NCI-H2081 treated with DMSO at 0.1 percent for 48 hours (cell line): Measurements from ENCODE around the gene HINFP.
"Not testable (repeated sequence)": the region's sequence is repeated elsewhere in the genome, so short reads cannot be mapped to it uniquely, and the experiment has no call there.

Experiments used
- DNase-seq: peaks from one replicate; lab custom pipeline; 2025; lab: John Stamatoyannopoulos, UW

The HINFP gene

DNA sequence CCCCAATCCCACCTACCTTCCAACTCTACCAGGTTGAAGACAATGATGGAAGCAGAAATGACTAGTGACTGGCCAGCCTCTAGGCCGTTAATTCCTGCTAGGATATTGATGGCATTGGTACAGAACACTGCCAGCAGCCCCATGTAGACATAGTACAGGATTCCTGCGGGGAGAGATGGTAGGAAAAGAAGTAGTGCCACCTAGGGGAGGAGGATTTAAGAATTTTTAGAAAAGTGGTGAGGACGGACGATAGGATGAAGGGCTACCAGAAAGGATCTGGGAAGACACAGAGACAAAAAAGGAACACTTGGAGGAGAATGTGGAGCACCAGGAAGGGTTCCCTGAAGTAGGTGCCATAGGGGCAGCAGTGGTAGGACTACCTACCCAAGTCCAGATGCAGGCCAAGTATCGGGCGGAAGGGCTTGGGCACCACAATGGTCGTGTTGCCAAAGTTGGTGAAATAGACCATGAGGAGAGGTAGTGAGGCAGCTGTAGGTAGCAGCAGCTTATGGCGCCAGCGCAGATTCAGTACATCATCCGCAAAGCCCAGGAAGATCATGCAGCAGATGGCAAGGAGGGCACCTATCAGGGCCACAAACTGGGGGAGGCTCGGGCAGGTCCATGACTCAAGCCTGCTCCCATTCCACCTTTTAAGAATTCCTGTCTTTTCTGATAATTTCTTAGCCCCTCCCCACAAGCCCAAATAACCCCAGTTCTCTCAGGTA lies 21.0 kb upstream of the HINFP start:
- DNase-seq, result peak; percentile 9

- no peak for DNase-seq
Measured at GRCh38 chr11:119100994-119101758, 20.2 kb upstream of the HINFP start.

GRCh38 chr11:119101759-119102423 lies 19.5 kb upstream of the HINFP start, which contains the start of gene DPAGT1:
DPAGT1 (minus strand) TSS chr11:119101853; CDS start chr11:119101655, 198 bp downstream.
- peak; percentile 93 for DNase-seq

- not testable (repeated sequence) for DNase-seq
Measured at GRCh38 chr11:119103161-119103664, 18.2 kb upstream of the HINFP start.

DNA sequence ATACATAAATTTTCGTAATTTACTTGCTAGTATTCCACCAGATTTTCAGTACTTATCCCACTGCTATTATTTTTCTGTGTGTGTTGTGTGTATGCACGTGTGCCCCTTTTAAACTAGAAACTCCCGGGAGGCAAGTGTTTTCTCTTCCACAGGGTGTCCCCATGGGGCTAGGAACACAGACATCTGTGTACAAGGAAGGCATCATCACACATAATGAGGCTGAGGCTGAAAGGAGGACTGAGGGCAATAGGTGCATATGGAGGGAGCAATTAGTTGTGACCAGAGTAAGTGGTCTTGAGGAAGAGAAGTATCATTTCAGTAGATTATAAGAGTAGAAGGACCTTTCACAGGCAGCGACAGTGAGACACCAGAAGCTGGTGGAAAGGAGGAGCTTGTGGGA lies 17.6 kb upstream of the HINFP start:
- DNase-seq, result no peak

DNA sequence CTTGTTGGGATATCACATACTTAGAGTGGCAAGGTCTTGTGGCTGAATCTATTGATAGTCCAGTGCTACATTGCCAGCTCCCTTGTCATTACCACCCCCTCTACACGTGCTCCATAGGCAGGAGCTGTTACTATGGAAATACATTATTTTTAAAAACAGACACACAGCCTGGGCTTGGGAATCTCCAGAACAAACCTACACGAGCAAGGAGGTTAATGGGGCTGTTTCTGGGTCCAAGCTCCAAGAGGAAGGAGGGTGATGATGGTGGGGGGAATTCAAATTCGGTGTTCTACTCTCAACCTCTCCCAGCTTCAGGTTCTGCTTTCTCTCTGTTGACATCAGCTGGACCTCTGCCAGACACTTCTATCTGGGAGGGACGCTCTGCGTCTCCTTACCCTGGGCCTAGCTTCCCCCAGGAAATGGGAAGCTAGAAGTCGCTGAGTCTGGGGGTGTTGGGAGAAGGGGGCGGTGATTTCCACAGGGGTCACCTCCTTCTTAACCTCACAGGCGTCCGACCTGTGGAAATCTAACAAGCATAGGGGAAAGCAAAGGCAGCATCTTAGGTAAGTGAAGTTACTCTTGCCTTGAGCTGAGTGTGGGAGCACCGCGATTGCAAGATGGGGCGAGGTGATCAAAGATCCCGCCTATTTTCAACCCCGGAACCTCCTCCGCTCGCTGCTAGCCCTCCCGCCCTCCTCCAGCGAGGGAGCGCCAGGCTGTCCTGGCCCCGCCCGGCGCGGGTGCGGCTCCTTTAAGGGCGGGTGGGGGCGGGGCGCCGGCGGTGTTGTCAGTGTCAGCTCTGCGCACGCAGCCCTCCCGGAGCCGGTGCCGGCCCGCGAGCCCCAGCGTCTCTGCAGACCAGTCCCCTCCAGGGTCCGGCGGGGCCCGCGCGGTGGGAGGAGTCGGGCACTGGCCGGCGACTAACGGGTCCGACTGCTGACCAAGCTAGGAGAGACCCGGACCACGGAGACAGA lies 14.5 kb upstream of the HINFP start, which contains the start of gene C2CD2L:
Gene C2CD2L, plus strand, starts transcription at position 781 of the 974 bp plus-strand sequence. CDS start 398 bp downstream, outside the sequence.
- peak; percentile 62 for DNase-seq

- no peak for DNase-seq
Measured at GRCh38 chr11:119107538-119108145, 13.7 kb upstream of the HINFP start.

DNA sequence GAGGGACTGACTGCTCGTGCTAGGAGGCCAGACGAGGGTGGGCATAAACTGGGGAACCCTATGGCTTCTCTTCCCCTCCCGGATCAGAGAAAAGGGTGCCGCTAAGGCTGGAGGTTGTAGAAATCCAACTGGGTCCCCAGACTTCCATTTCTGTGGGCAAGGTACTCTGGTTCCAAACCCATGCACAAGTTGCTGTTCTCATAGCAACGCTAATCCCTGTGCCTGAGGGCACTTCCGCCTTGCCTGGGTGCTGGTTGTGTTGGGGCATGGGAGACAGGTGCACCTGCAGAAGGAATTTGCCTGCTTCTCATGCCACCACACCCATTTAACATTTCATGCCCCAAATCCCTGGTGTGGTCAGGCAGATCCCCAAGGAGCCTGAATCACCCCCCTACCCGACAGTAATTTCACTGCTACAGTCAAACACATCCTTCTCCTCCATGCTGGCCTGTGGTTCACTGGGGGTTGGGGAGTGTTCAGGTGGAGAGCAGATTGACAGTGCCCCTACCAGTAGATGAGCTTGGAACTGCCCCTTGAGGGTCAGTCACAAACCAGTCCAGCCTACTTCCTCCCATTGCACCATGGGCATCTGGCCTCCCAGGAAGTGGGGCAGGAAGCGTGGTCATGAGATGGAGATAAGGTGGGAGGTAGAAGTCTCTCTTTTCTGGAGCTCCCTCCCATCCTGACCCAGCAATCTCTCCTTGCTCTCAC lies 13.1 kb upstream of the HINFP start:
- peak; percentile 17 for DNase-seq

GRCh38 chr11:119108857-119109221 lies 12.5 kb upstream of the HINFP start:
- no peak for DNase-seq

- no peak for DNase-seq
Measured at GRCh38 chr11:119109843-119110242, 11.5 kb upstream of the HINFP start.

- DNase-seq, result no peak
Measured at GRCh38 chr11:119110439-119110838, 10.9 kb upstream of the HINFP start.

- no peak for DNase-seq
Measured at GRCh38 chr11:119111361-119111925, 9.9 kb upstream of the HINFP start.

DNA sequence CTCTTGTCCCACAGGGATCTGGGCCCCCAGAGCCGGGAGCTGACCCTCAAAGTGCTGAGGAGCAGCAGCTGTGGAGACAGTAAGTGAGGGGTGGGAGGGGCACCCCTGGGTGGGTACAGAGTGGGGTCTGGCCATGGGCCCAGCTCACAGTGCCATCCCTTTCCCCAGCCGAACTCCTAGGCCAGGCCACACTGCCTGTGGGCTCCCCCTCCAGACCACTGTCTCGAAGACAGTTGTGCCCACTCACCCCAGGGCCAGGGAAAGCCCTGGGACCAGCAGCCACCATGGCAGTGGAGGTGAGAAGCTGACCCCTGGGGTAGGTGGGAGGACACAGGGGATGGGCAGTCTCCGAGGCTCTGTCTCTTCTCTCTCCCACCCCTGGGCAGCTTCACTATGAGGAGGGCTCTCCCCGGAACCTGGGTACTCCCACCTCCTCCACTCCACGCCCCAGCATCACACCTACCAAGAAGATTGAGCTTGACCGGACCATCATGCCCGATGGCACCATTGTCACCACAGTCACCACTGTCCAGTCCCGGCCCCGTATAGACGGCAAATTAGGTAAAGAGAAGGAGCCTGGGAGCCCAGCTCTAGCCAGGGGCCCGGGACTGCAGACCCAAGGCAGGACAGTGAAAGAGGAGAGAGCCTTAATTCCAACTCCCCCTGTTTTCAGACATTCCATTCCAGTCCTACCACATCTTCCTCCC lies 8.9 kb upstream of the HINFP start:
- DNase-seq, result no peak

DNA sequence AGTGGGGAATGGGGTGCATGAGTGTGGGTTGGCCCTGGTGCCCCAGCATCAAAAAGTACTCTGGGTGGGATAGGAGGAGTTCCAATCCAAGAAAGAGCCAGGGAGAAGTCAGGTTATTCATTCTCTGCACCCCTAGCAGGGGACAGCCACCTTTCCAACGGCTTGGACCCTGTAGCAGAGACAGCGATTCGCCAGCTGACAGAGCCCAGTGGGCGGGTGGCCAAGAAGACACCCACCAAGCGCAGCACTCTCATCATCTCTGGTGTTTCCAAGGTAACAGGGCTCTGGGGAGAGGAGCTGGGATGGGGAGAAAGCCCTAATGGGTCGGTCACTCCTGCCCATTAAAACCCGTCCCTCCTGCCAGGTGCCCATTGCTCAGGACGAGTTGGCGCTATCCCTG lies 7.7 kb upstream of the HINFP start:
- DNase-seq, result no peak

- no peak for DNase-seq
Measured at GRCh38 chr11:119114351-119114750, 7.0 kb upstream of the HINFP start.

DNA sequence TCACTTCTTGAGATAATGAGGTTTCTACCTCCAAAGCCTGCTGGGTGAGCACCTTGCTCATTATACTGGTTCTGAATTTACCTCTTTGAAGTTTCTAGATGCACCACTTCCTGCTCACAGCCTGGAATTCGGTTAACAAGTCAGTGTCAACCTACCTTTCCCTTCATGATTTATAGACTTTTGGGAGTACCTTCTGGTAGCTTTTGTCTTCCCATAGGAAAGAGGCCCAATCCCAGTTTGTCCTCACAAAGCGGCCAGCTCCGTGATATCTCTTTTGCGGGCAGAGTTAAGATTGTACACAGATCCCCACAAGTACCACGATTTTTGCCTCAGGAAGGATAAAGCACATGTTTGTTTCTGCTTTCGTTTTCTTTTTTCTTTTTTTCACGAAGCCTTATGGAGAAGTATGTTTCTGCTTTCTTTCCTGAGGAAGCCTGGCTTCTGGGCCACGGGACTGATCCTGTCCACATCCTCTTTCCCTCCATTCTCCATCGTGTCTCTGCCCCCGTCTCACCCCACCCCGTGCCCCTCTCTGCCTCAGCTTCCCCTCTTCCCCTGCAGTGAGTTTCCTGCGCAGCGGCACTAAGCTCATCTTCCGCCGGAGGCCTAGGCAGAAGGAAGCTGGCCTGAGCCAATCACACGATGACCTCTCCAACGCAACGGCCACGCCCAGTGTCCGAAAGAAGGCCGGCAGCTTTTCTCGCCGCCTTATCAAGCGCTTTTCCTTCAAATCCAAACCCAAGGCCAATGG lies 5.7 kb upstream of the HINFP start:
- DNase-seq, result no peak

DNA sequence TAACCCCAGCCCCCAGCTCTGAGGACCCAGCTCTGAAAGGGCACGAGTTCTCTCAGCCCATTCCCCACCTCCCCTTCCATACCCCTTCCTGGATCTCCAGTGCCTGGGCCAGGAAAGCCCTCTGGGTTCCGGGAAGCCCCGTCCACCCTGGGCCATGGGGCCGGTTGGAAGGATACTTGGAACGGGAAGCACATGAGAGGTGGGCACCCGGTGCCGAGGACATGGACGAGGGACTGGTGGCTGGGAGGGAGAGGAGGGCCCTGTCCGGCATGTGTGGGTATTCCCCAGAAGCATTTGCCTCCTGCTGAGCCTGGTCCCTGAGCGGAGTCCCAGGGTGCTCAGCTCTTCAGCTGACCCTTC lies 5.2 kb upstream of the HINFP start:
- no peak for DNase-seq

DNA sequence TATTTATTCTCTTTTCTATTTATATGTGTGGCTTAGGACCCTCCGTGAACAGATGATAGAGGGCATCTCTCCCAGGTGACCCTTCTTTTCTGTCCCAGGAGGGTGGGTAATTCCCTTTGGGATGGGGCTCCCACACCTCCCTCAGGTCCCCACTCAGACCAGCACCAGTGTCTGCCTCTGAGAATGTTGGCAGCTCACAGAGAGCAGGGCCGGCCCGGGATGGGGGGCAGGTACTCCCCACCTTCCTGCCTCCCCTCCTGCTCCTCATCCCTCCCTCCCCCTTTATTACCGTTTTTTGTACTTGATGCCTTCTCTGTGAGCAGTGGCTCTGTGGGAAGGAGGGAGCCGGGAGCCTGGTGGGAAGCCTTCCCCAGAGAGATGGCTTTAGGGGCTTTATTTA lies 4.8 kb upstream of the HINFP start:
- DNase-seq, result no peak
